ENCODE measurements around the gene FTSJ3. TPM values are rescaled to one million over a fixed set of nuclear protein-coding genes. Genes with fewer than 3 reads are reported as not detected.
"Not testable (repeated sequence)": the region's sequence is repeated elsewhere in the genome, so short reads cannot be mapped to it uniquely, and the experiment has no call there.

The FTSJ3 gene
- total and polyA plus RNA-seq, 4 donors, result 26.1 to 49.8 (median 39.9) TPM

DNA sequence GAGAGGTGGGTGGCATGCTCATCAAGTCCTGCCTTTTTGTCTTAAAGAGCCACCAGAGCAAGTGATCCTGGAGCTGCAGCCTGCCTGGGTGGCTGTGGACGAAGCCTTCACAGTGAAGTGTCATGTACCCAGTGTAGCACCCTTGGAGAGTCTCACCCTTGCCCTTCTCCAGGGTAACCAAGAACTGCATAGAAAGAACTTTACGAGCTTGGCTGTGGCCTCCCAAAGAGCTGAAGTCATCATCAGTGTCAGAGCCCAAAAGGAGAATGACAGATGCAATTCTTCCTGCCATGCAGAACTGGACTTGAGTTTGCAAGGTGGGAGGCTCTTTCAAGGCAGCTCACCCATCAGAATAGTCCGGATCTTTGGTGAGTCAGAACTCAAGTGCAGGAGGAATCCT, 31.8 kb upstream of the FTSJ3 start:
- Histone ChIP-seq H3K4me3 (ENCODE audit: low read depth, low read length) (no peak overlapping the region), H3K36me3 (ENCODE audit: control insufficient read depth, insufficient read depth, low read length) (no peaks in the 10 kb centered on the region), H3K27me3 (ENCODE audit: control insufficient read depth, insufficient read depth, low read length) (no peaks in the 10 kb centered on the region), H3K9me3 (ENCODE audit: control insufficient read depth, insufficient read depth, low read length) (no peaks in the 10 kb centered on the region), H3K4me1 (ENCODE audit: control insufficient read depth, insufficient read depth, low read length) (no peaks in the 10 kb centered on the region), H3K27ac (ENCODE audit: low read depth, low read length) (no peak overlapping the region)
- no peak for DNase-seq (ENCODE audit: low read depth in 4 of 6, low spot score in 6 of 6)
- 59% methylated on average over 3 of the region's 3 CpGs for WGBS (ENCODE audit: insufficient coverage)

- H3K36me3 ChIP-seq (ENCODE audit: control insufficient read depth, insufficient read depth, low read length); H3K4me3 ChIP-seq (ENCODE audit: low read depth, low read length); H3K27me3 ChIP-seq (ENCODE audit: control insufficient read depth, insufficient read depth, low read length); H3K27ac ChIP-seq (ENCODE audit: low read depth, low read length); H3K4me1 ChIP-seq (ENCODE audit: control insufficient read depth, insufficient read depth, low read length); DNase-seq (ENCODE audit: low read depth in 4 of 6, low spot score in 6 of 6); H3K9me3 ChIP-seq (ENCODE audit: control insufficient read depth, insufficient read depth, low read length): not testable (repeated sequence)
- WGBS (ENCODE audit: insufficient coverage), result 92% methylated on average over 6 of the region's 8 CpGs
These were observed 29.0 kb upstream of the FTSJ3 start for GRCh38 chr17:63856425-63856824.

DNA sequence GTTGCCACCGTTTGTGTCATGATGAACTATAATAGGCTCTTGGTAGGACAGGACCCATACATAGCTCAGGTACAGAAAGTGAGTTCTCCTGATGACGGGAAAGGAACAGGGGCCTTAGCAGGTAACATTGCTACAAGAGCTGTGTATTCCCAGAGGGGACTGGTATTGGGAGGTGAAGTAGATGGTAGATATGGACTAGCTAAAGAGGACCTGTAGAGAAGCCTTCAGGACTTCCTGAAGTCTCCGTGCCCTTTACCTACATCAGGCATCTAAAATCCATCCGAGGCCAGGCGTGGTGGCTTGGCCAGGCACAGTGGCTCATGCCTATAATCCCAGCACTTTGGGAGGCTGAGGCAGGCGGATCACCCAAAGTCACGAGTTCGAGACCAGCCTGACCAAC, 27.7 kb upstream of the FTSJ3 start:
- Histone ChIP-seq H3K4me1 (ENCODE audit: control insufficient read depth, insufficient read depth, low read length) (no peaks in the 10 kb centered on the region), H3K9me3 (ENCODE audit: control insufficient read depth, insufficient read depth, low read length) (no peaks in the 10 kb centered on the region), H3K27ac (ENCODE audit: low read depth, low read length) (no peak overlapping the region), H3K4me3 (ENCODE audit: low read depth, low read length) (no peak overlapping the region), H3K36me3 (ENCODE audit: control insufficient read depth, insufficient read depth, low read length) (no peaks in the 10 kb centered on the region), H3K27me3 (ENCODE audit: control insufficient read depth, insufficient read depth, low read length) (no peaks in the 10 kb centered on the region)
- no peak for DNase-seq (ENCODE audit: low read depth in 4 of 6, low spot score in 6 of 6)
- 90% methylated on average over 8 of the region's 8 CpGs for WGBS (ENCODE audit: insufficient coverage)

- H3K9me3 ChIP-seq (ENCODE audit: control insufficient read depth, insufficient read depth, low read length), result no peaks in the 10 kb centered on the region
- DNase-seq (ENCODE audit: low read depth in 4 of 6, low spot score in 6 of 6), result no peak
- no peaks in the 10 kb centered on the region for H3K36me3 ChIP-seq (ENCODE audit: control insufficient read depth, insufficient read depth, low read length)
- no peak overlapping the region for H3K4me3 ChIP-seq (ENCODE audit: low read depth, low read length)
- 89% methylated on average over 4 of the region's 5 CpGs for WGBS (ENCODE audit: insufficient coverage)
- no peaks in the 10 kb centered on the region for H3K27me3 ChIP-seq (ENCODE audit: control insufficient read depth, insufficient read depth, low read length)
- no peak overlapping the region for H3K27ac ChIP-seq (ENCODE audit: low read depth, low read length)
- H3K4me1 ChIP-seq (ENCODE audit: control insufficient read depth, insufficient read depth, low read length), result peaks cover under 1% of the 10 kb centered on the region
These were observed 27.2 kb upstream of the FTSJ3 start for GRCh38 chr17:63854709-63855108.

GRCh38 chr17:63853260-63853659, 25.8 kb upstream of the FTSJ3 start:
- H3K27me3 ChIP-seq (ENCODE audit: control insufficient read depth, insufficient read depth, low read length), result no peaks in the 10 kb centered on the region
- no peak overlapping the region for H3K4me3 ChIP-seq (ENCODE audit: low read depth, low read length)
- H3K9me3 ChIP-seq (ENCODE audit: control insufficient read depth, insufficient read depth, low read length), result no peaks in the 10 kb centered on the region
- no CpG with 5 or more reads among the region's 2 CpGs for WGBS (ENCODE audit: insufficient coverage)
- H3K36me3 ChIP-seq (ENCODE audit: control insufficient read depth, insufficient read depth, low read length), result no peaks in the 10 kb centered on the region
- no peak overlapping the region for H3K27ac ChIP-seq (ENCODE audit: low read depth, low read length)
- no peak for DNase-seq (ENCODE audit: low read depth in 4 of 6, low spot score in 6 of 6)
- peaks cover 14% of the 10 kb centered on the region for H3K4me1 ChIP-seq (ENCODE audit: control insufficient read depth, insufficient read depth, low read length)

DNA sequence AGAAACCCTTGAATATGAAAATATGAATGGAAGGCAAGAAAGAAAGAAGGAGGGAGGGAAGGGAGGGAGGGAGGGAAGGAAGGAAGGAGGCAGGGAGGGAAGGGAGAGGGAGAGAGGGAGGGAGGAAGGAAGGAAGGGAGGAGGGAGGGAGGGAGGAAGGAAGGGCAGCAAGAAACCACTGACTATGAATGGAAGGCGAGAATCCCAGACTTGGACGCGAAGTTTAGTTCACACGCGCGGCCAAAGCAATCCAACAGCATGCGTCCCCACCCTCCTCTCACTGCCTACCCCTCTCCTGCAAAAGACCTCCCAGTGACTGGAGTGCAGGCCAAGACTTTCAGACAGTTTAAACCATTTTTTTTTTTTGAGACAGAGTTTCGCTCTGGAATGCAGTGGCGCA, 22.9 kb upstream of the FTSJ3 start:
- peaks cover 3% of the 10 kb centered on the region for H3K9me3 ChIP-seq (ENCODE audit: control insufficient read depth, insufficient read depth, low read length)
- DNase-seq (ENCODE audit: low read depth in 4 of 6, low spot score in 6 of 6), result no peak
- peaks cover 14% of the 10 kb centered on the region for H3K4me1 ChIP-seq (ENCODE audit: control insufficient read depth, insufficient read depth, low read length)
- no peaks in the 10 kb centered on the region for H3K27me3 ChIP-seq (ENCODE audit: control insufficient read depth, insufficient read depth, low read length)
- no peak overlapping the region for H3K27ac ChIP-seq (ENCODE audit: low read depth, low read length)
- 83% methylated on average over 7 of the region's 9 CpGs for WGBS (ENCODE audit: insufficient coverage)
- H3K4me3 ChIP-seq (ENCODE audit: low read depth, low read length), result no peak overlapping the region
- H3K36me3 ChIP-seq (ENCODE audit: control insufficient read depth, insufficient read depth, low read length), result no peaks in the 10 kb centered on the region

DNA sequence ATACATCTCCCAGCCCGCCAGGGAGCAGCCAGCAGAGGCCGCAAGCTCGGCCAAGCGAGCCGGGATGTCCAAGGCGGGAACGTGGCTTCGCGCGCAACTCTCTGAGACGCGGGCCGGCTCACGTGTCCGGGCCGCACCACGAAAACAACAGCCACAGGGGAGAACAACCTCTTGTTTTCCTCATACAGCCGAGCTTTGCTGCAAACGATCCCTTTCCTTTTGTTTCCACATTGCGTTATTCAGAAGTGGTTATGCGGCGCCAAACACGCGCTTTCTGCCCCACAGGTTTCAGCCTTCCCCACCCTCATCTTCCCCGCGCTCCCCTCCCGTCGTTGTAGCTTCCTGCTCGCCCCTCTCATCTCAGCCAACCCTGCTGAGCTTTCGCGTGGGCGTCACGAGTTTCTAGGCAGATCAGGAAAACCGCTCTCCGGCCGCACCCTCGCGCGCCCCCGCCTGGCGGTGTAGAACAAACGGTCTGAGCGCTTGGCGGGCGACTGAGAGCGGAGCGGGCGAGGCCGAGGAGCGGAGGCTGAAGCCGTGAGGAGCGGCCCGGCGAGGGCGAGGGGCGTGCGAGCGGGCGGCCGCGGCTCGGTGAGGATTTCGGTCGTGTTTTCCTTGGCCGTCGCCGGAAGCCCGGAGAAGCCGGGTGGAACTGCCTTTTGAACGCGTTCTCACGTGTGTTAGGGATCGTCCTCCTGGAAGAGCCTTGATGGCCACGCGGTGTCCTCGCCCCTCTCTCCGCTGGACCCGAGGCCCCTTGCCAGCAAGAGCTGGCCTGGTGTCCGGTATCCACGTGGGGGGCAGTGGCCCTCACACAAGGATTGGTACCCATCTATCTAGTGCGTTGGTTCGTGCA, 21.6 kb upstream of the FTSJ3 start:
- Histone ChIP-seq H3K36me3 (ENCODE audit: control insufficient read depth, insufficient read depth, low read length) (no peaks in the 10 kb centered on the region), H3K27me3 (ENCODE audit: control insufficient read depth, insufficient read depth, low read length) (no peaks in the 10 kb centered on the region), H3K4me1 (ENCODE audit: control insufficient read depth, insufficient read depth, low read length) (peaks cover 14% of the 10 kb centered on the region), H3K4me3 (ENCODE audit: low read depth, low read length) (peak overlapping the region; percentile 37), H3K27ac (ENCODE audit: low read depth, low read length) (no peak overlapping the region), H3K9me3 (ENCODE audit: control insufficient read depth, insufficient read depth, low read length) (peaks cover 3% of the 10 kb centered on the region)
- 14% methylated on average over 82 of the region's 82 CpGs for WGBS (ENCODE audit: insufficient coverage)
- peak; percentile 76 to 96 (median 78) for DNase-seq (ENCODE audit: low read depth in 4 of 6, low spot score in 6 of 6)

- WGBS (ENCODE audit: insufficient coverage), result 50% methylated on average over 2 of the region's 3 CpGs
- H3K27ac ChIP-seq (ENCODE audit: low read depth, low read length), result no peak overlapping the region
- no peak for DNase-seq (ENCODE audit: low read depth in 4 of 6, low spot score in 6 of 6)
- H3K36me3 ChIP-seq (ENCODE audit: control insufficient read depth, insufficient read depth, low read length), result no peaks in the 10 kb centered on the region
- peaks cover 22% of the 10 kb centered on the region for H3K4me1 ChIP-seq (ENCODE audit: control insufficient read depth, insufficient read depth, low read length)
- H3K4me3 ChIP-seq (ENCODE audit: low read depth, low read length), result no peak overlapping the region
- H3K9me3 ChIP-seq (ENCODE audit: control insufficient read depth, insufficient read depth, low read length), result peaks cover 3% of the 10 kb centered on the region
- no peaks in the 10 kb centered on the region for H3K27me3 ChIP-seq (ENCODE audit: control insufficient read depth, insufficient read depth, low read length)
These were observed 20.2 kb upstream of the FTSJ3 start for GRCh38 chr17:63847525-63848249.

GRCh38 chr17:63845509-63845908, 18.0 kb upstream of the FTSJ3 start:
- no CpG with 5 or more reads among the region's 1 CpG for WGBS (ENCODE audit: insufficient coverage)
- Histone ChIP-seq H3K4me3 (ENCODE audit: low read depth, low read length) (no peak overlapping the region), H3K9me3 (ENCODE audit: control insufficient read depth, insufficient read depth, low read length) (peaks cover 3% of the 10 kb centered on the region), H3K4me1 (ENCODE audit: control insufficient read depth, insufficient read depth, low read length) (peaks cover 38% of the 10 kb centered on the region), H3K36me3 (ENCODE audit: control insufficient read depth, insufficient read depth, low read length) (peaks cover 4% of the 10 kb centered on the region), H3K27me3 (ENCODE audit: control insufficient read depth, insufficient read depth, low read length) (no peaks in the 10 kb centered on the region), H3K27ac (ENCODE audit: low read depth, low read length) (no peak overlapping the region)
- no peak for DNase-seq (ENCODE audit: low read depth in 4 of 6, low spot score in 6 of 6)
